Gastroesophageal sphincter (tissue), 2 donors: ENCODE measurements around the gene OGFR.

Experiments
- POLR2A ChIP-seq, 2 donors: fragments of 450-650 bp; IDR thresholded peaks; one replicate each; pipeline ENCODE4 v1.6.1; 2017; ENCODE audit warnings: antibody characterized with exemption in 2 of 2, mild to moderate bottlenecking in 2 of 2, moderate library complexity in 1 of 2
- POLR2AphosphoS5 ChIP-seq: sonication (generic); formaldehyde crosslinking; IDR thresholded peaks from one replicate; pipeline ENCODE4 v1.6.1; 2017; ENCODE audit warnings: antibody characterized with exemption

DNA sequence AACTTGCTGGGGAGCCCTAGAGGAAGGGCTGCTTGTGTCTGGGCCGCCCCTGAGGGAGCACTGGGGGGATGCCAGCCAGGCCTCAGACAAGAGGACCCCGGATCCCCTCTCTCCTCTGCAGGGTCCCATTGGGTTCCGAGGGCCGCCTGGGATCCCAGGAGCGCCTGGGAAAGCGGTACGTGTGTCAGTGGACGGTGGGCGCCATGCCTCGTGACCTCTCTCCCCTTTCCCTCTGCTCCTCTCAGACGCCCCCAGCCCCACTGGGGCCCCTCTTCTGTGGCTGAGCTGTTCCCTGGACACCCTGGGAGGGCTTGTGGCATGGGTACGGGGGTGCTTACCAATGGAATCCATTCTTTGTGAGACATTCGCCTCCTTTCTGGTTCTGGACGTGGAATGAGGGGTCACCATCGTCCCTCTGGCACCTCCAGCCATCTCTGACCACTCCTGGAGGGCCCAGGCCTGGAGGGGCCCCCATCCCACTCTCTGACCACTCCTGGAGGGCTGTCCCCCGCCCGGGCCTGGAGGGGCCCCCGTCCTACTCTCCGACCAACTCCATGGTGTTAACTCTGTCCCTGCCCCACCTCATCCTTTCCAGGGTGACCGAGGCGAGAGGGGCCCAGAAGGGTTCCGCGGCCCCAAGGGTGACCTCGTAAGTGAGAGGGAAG lies 22.1 kb downstream of the OGFR start:
- TF ChIP-seq POLR2AphosphoS5 (no peak), POLR2A (IDR thresholded peaks at IDR 0.05) (no peak)
